DOHH2 (cell line): ENCODE data around the gene KDM7A.

Source experiments
- H3F3A ChIP-seq: fragments of 200-600 bp; sonication (generic), shearing (Covaris generic); 2 replicates; pipeline ENCODE4 v1.6.0; 2016; ENCODE audit warnings: antibody characterized with exemption, mild to moderate bottlenecking; ENCODE audit not compliant: control insufficient read depth, insufficient read depth
- H3K27ac ChIP-seq: fragments of 200-600 bp; sonication (generic); 2 replicates; pipeline ENCODE4 v1.5.1; 2014; ENCODE audit warnings: low read depth, mild to moderate bottlenecking, low read length, moderate library complexity
- H3K27me3 ChIP-seq: fragments of 200-600 bp; sonication (generic); 2 replicates; pipeline ENCODE4 v1.6.1; 2014; ENCODE audit warnings: mild to moderate bottlenecking, low read length, mixed read lengths; ENCODE audit not compliant: control insufficient read depth
- H3K36me3 ChIP-seq: fragments of 200-600 bp; sonication (generic); 2 replicates; pipeline ENCODE4 v1.6.1; 2014; ENCODE audit warnings: mild to moderate bottlenecking, low read length, moderate library complexity, mixed read lengths; ENCODE audit not compliant: control insufficient read depth
- H3K4me1 ChIP-seq: fragments of 200-600 bp; sonication (generic); 2 replicates; pipeline ENCODE4 v1.6.1; 2014; ENCODE audit warnings: mild to moderate bottlenecking, low read length, mixed read lengths; ENCODE audit not compliant: control insufficient read depth
- H3K4me2 ChIP-seq: fragments of 200-600 bp; sonication (generic); 2 replicates; pipeline ENCODE4 v1.6.0; 2014; ENCODE audit warnings: mild to moderate bottlenecking, low read length, moderate library complexity
- H3K4me3 ChIP-seq: fragments of 200-600 bp; sonication (generic); 2 replicates; pipeline ENCODE4 v1.5.1; 2014; ENCODE audit warnings: mild to moderate bottlenecking, low read length, mixed read lengths
- H3K79me2 ChIP-seq: fragments of 200-600 bp; sonication (generic); 2 replicates; pipeline ENCODE4 v1.6.1; 2014; ENCODE audit warnings: mild to moderate bottlenecking, low read length, mixed read lengths; ENCODE audit not compliant: control insufficient read depth
- H3K9me2 ChIP-seq: fragments of 200-600 bp; sonication (generic); replicated peaks from 2 replicates; pipeline ENCODE4 v1.6.1; 2014; ENCODE audit warnings: mild to moderate bottlenecking, low read length, mixed read lengths; ENCODE audit not compliant: control insufficient read depth
- H3K9me3 ChIP-seq: fragments of 200-600 bp; sonication (generic); 2 replicates; pipeline ENCODE4 v1.6.1; 2014; ENCODE audit warnings: antibody characterized with exemption, low read length, mixed read lengths; ENCODE audit not compliant: control insufficient read depth, insufficient read depth
- H4K20me1 ChIP-seq: fragments of 200-600 bp; sonication (generic); 2 replicates; pipeline ENCODE4 v1.6.0; 2014; ENCODE audit warnings: low read depth, mild to moderate bottlenecking, antibody characterized with exemption, low read length, moderate library complexity; ENCODE audit not compliant: control insufficient read depth, insufficient read depth
- EZH2phosphoT487 ChIP-seq: fragments of 200-600 bp; sonication (generic); IDR thresholded peaks from 2 replicates; pipeline ENCODE4 v1.6.1; 2017; ENCODE audit warnings: borderline replicate concordance, mild to moderate bottlenecking, antibody characterized with exemption, low read length, moderate library complexity, mixed read lengths
- TF ChIP-seq, protein P1 (sequence below): fragments of 200-600 bp; sonication (generic); IDR thresholded peaks from one replicate; pipeline ENCODE4 v1.5.1; 2014; ENCODE audit warnings: antibody characterized with exemption, mild to moderate bottlenecking, low read depth, low read length; ENCODE audit not compliant: poor library complexity, severe bottlenecking

Gene KDM7A

GRCh38 chr7:140062528-140063299 lies 114.1 kb downstream of the KDM7A start, which contains the start of gene PARP12:
Gene PARP12 (minus strand): TSS chr7:140062951. CDS start chr7:140062847, 104 bp downstream.
- TF ChIP-seq, protein P1, sequence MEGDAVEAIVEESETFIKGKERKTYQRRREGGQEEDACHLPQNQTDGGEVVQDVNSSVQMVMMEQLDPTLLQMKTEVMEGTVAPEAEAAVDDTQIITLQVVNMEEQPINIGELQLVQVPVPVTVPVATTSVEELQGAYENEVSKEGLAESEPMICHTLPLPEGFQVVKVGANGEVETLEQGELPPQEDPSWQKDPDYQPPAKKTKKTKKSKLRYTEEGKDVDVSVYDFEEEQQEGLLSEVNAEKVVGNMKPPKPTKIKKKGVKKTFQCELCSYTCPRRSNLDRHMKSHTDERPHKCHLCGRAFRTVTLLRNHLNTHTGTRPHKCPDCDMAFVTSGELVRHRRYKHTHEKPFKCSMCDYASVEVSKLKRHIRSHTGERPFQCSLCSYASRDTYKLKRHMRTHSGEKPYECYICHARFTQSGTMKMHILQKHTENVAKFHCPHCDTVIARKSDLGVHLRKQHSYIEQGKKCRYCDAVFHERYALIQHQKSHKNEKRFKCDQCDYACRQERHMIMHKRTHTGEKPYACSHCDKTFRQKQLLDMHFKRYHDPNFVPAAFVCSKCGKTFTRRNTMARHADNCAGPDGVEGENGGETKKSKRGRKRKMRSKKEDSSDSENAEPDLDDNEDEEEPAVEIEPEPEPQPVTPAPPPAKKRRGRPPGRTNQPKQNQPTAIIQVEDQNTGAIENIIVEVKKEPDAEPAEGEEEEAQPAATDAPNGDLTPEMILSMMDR = peak; percentile 20
- TF ChIP-seq EZH2phosphoT487 = no peak
- no peaks in the 10 kb centered on the region for H3K9me2 ChIP-seq

DNA sequence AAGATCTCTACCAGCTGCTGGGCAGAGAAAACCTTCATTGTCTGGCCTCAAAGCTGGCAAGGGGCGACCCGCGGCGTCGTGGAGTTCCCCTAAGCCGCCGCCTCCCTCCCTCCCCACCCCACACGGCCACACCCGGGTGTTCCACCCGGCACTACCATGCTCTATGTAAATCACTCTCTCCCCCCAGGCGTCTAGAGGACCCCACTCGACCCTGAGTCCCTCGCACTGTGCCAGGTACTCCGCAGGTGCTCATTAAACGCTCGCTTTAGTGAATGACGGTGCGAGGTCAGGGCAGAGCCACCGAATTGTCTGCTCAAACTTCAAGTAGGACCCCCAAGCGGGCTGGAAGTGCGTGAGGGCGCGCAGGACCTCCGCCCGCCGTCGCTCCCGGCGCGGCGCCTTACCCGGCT lies 114.7 kb downstream of the KDM7A start:
- Histone ChIP-seq H3K9me2 (no peaks in the 10 kb centered on the region), H3K4me1 (peaks cover 13% of the 10 kb centered on the region), H3K36me3 (no peaks in the 10 kb centered on the region), H3K27me3 (peaks cover 13% of the 10 kb centered on the region), H3K4me2 (peak overlapping the region; percentile 96), H3K4me3 (peak overlapping the region; percentile 82), H3K79me2 (no peaks in the 10 kb centered on the region), H3K9me3 (peaks cover 16% of the 10 kb centered on the region), H3K27ac (no peak overlapping the region), H4K20me1 (no peaks in the 10 kb centered on the region), H3F3A (no peaks in the 10 kb centered on the region)
- TF ChIP-seq, protein P1 = no peak
- no peak for TF ChIP-seq EZH2phosphoT487

More at GRCh38 chr7:140062528-140063299, 114.1 kb downstream of the KDM7A start, which contains the start of gene PARP12:
- Histone ChIP-seq H3K36me3 (no peaks in the 10 kb centered on the region), H3K9me3 (peaks cover 22% of the 10 kb centered on the region), H3K4me3 (peak within 1 kb of the TSS; percentile 82), H3K27me3 (peaks cover 13% of the 10 kb centered on the region), H3K4me2 (peak within 1 kb of the TSS; percentile 96), H3K79me2 (no peaks in the 10 kb centered on the region), H3K27ac (no peak within 1 kb of the TSS), H3F3A (no peaks in the 10 kb centered on the region), H4K20me1 (no peaks in the 10 kb centered on the region), H3K4me1 (peaks cover 13% of the 10 kb centered on the region)

- no peaks in the 10 kb centered on the region for H4K20me1 ChIP-seq
- TF ChIP-seq, protein P1 = no peak
- TF ChIP-seq EZH2phosphoT487 = no peak
- no peaks in the 10 kb centered on the region for H3K79me2 ChIP-seq
- H3K36me3 ChIP-seq = no peaks in the 10 kb centered on the region
- peaks cover 13% of the 10 kb centered on the region for H3K4me1 ChIP-seq
- peaks cover 11% of the 10 kb centered on the region for H3K9me3 ChIP-seq
- H3K4me3 ChIP-seq = peak overlapping the region; percentile 82; the same call in 1 of the 2 replicates
- H3K4me2 ChIP-seq = peak overlapping the region; percentile 96
- no peak overlapping the region for H3K27ac ChIP-seq
- peaks cover 13% of the 10 kb centered on the region for H3K27me3 ChIP-seq
- no peaks in the 10 kb centered on the region for H3K9me2 ChIP-seq
- no peaks in the 10 kb centered on the region for H3F3A ChIP-seq
These were observed 115.2 kb downstream of the KDM7A start for GRCh38 chr7:140061607-140061930.
